Jurkat, Clone E6-1 (cell line): ENCODE results near the gene NBEA.
"Not testable (repeated sequence)": the region's sequence is repeated elsewhere in the genome, so short reads cannot be mapped to it uniquely, and the experiment has no call there.

Source experiments
- DNase-seq: peaks from one replicate; pipeline ENCODE4 v3.0.0-alpha.2; 2011; ENCODE audit warnings: low read depth, low spot score
- H3K4me3 ChIP-seq: 2 replicates; pipeline ENCODE4 v1.5.1; 2011; ENCODE audit warnings: mild to moderate bottlenecking, low read length, control low read depth, moderate library complexity

NBEA gene

DNA sequence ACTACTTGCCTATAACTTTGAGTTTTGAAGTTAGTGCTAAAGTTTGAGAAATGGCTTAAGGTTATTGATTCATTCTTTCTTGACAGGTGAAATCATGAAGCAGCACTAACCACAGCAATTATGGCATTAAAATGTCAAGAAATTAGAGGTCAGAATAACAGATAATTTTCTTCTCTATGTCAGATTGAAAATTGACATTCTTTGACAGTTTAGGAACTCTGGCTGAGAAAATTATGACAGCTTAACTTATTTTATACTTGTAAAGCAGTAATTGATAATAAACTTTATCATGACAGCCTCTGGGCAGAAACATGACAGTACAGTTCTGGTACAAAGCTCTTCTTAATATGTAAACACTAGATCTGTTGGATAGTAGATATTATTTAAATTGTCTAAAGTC, 689.6 kb downstream of the NBEA start:
- H3K4me3 ChIP-seq = no peak overlapping the region
- no peak for DNase-seq

DNA sequence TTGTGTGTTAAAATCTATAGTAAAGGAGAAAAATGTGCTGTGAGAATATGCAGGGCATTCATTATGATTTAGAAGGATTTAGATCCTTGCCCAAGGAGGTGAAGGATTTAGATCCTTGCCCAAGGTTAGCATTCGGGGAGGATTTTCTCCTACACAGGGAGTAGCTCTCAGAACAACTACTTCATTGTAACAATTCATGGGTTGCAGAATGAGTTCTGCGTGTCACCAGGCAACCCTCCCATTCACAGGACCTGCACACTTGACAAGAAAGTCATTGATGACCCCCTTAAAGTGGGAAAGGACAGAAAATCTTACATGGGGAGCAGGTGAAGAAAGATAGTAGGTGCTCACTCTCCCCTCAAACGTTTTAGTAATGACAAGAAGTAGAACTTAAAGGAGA, 701.6 kb downstream of the NBEA start:
- DNase-seq = no peak
- no peak overlapping the region for H3K4me3 ChIP-seq

DNA sequence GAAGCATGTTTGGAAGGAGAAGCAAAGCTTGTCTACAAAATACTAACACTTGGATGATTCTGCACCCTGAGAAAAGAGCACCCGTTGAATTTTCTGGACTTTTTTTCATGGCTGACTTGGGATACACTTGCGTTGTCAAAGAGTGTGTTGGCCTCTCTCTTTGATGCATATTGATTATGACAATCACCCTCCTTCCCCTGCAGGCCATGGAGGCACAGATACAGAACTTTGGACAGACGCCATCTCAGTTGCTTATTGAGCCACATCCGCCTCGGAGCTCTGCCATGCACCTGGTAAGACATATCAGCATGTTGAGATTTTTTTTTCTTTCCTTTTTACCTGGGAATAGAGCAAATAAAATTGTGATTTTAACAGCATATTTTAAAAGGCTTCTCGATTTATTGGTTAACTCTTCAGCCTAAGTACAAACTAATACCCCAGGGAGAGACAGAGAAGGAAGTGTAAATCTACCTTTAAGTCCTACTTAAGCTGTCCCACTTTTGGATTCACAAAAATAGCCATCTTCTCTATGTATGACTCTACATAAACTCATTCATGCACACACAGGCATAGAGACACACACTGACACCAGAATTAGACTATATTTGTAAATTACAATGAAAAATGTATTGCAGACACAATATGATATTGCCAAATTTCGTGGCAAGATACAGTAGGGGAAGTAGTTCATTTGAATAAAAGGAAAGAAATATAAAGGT, 704.1 kb downstream of the NBEA start:
- H3K4me3 ChIP-seq = no peak overlapping the region
- no peak for DNase-seq

DNA sequence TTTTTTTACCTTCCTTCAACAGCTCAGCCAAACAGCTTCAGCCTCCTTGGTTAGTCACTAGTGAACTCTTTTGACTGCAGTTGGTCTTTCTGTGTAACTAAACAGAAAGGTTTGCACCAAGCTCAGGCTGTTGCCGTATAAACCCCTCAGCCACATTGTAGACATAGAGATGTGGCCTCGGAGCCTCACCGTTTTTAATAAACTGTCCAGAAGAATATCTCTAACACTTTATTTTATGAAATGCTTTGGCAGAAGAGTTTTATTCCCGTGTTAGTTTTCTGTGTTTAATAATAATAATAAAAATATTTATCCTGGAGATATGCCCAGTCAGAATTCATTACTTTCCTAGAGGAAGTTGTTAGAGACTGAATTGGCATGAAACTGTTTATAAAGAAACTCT, 706.1 kb downstream of the NBEA start:
- no peak for DNase-seq
- no peak overlapping the region for H3K4me3 ChIP-seq

DNA sequence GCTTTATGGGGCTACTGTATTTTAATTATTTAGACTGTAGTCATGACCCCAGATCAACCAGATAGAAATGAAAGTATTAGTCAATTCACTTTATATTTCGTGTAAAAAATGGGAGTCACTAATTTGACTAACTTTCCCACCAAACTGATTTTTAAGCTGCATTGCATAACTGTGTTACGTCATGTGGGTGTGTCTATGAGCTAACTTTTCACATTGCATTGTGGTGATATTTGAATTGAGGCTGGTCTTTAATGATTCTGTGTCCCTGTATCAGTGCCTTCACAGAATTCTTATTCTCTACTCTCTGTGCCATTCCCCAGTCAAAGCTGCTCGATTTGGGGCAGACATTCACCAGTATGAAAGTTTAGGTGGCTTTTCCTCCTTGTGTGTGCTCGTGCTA, 707.1 kb downstream of the NBEA start:
- no peak for DNase-seq

DNA sequence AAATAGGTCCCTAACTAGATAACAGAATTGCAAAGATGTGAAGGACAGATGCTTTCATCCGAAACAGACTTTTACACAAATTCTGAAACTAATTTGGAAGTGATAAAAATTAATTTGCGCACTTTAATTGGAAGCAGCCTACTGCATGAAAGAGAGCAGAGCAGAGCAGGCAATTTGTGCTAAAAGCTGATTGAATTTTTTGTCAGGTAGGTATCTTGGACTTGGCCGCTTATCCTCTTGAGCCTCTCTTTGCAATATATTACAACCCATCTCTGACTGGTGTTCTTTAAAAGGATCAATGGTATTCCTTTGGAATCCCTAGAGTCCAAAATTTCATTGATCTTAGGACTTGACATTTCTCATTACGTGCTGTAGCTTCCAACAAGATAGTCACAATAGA, 717.7 kb downstream of the NBEA start:
- no peak overlapping the region for H3K4me3 ChIP-seq
- DNase-seq = no peak

More for the DNA sequence above, 707.1 kb downstream of the NBEA start:
- no peak overlapping the region for H3K4me3 ChIP-seq

DNA sequence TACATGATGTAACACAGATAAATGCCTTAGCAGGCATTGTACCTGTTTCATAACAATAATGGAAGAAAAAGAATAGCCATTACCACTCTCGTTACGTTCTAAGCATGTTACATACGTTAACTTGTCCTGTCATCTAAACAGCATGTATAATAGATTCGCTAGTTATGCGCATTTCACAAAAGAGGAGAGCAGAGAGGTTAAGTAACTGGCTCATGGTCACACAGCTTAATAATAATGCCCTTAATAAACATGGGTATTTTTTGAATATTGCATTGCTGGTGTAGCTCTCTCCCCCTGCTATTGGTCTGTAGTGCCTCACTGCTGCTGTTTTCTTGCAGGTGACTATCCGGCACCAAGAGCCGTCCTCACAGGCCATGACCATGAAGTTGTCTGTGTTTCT, 722.7 kb downstream of the NBEA start:
- DNase-seq = no peak
- H3K4me3 ChIP-seq = no peak overlapping the region

DNA sequence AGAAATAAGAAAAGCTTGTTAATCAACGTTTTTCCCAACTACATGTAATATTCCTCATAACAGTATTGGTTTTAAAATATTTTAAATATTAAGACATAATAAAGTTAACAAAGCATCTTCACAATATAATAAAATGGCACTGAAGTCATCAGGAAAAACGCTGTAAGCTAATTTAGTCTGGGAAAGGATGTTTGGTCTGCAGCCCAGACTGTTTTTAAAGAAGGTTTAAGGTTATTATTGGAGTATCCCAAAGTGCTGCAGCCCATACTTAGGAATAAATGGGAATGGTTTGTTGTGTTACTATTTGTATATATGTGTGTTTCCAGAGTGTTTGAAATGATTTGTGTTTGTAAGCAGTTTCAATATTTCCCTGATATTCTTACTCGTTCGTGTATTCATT, 727.3 kb downstream of the NBEA start:
- no peak overlapping the region for H3K4me3 ChIP-seq
- DNase-seq = no peak

DNA sequence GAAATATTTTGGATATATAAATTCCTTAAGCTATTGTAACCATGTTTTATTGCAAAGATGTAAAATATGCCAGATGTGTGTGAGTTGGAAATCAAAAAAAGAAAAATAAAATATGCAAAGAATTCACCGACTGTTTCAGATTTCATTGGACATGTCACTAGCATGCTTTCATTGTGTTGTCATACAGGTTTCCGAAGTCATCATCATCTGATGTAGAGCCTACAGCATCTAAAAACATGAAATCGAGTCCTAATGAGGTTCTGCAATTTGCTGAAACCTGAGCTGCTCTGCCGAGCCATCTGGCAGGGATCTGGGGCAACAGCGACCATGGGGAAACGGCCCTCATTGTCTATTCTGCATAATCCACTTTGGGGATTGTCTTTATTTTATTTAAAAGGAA, 730.5 kb downstream of the NBEA start:
- DNase-seq = no peak
- no peak overlapping the region for H3K4me3 ChIP-seq

DNA sequence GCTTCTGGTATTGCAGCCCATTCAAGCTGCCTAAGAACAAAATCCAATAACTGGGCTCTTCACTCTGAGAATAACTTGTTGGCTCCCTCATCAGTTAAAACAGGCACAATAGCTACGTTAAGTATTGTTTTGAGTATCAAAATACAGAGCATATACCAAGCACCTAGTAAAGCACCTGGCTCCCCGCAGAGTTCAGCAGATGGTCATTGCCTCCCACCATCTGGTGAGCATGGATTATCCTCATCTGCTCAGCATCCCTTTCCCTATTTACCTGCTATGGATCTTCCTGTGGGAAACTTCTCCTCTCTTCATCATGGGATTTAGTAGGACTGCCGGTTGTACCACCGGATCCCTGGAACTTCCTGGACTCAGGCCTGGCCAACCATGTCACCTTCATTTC, 733.6 kb downstream of the NBEA start:
- DNase-seq = no peak
- H3K4me3 ChIP-seq = no peak overlapping the region

DNA sequence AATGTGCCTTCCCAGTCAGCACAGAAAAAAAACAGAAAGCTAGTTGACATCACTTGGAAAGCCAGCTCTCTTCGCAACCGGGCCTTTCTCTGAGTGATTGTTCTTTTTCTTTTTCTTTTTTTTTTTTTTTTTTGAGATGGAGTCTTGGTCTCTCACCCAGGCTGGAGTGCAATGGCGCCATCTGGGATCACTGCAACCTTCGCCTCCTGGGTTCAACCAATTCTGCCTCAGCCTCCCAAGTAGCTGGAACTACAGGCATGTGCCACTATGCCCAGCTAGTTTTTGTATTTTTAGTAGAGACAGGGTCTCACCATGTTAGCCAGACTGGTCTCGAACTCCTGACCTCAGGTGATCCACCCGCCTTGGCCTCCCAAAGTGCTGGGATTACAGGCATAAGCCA, 735.8 kb downstream of the NBEA start:
- DNase-seq, H3K4me3 ChIP-seq: not testable (repeated sequence)

DNA sequence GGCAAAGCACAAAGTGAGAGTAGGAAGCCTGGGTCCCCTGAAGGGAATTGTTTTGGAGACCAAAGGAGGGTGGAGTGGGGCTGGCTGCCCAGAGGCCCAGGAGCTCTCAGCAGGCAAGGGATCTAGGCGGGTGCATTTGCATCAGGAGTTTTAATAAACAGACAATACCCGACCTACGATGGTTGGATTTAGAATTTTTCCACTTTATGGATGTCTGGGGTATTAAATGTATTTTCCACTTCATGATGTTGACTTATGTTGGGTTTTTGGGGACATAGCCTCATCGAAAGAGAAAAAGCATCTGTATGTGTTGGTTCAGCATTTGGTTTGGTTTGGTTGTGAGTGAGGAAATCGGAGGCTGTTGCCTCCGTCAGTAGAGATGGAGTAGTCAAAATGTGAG, 739.6 kb downstream of the NBEA start:
- DNase-seq = no peak
- no peak overlapping the region for H3K4me3 ChIP-seq

DNA sequence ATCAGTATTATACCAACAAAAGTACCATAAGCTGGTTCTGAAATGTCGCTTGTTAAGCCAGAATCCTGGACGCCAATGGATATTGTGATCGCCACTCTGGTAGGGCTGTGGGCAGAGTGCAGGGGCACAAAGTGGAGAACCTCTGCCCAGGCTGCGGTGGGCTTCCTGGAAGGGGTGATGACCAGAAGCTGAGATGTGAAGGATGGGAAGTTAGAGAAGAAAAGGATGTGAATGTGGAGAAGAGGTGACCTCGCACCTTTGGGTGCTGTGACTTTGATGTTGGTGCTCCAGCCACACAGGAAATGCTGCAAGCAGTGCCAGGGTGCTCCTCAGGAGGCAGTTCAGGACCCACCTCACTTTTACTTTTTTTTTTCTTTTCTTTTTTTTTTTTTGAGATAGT, 742.4 kb downstream of the NBEA start:
- no peak overlapping the region for H3K4me3 ChIP-seq
- DNase-seq = no peak

DNA sequence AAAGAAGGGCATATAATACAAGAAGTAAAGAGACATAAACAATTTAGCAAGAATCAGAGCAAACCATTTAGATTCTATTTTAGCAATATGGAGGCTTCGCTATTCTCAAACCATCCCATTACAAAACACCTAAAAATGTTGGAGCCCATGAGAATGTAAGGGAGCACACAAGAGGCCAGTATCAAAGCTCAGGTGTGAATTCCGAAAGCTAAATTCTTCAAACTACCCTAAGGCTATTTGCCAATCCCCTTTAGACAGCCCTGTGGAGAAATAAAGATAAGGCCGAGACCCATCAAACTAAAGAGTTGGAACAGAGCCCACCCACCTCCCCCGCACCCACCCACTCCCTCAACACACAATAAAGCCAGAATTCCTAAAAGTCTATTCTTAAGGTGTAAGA, 745.3 kb downstream of the NBEA start:
- no peak for DNase-seq
- H3K4me3 ChIP-seq = no peak overlapping the region

DNA sequence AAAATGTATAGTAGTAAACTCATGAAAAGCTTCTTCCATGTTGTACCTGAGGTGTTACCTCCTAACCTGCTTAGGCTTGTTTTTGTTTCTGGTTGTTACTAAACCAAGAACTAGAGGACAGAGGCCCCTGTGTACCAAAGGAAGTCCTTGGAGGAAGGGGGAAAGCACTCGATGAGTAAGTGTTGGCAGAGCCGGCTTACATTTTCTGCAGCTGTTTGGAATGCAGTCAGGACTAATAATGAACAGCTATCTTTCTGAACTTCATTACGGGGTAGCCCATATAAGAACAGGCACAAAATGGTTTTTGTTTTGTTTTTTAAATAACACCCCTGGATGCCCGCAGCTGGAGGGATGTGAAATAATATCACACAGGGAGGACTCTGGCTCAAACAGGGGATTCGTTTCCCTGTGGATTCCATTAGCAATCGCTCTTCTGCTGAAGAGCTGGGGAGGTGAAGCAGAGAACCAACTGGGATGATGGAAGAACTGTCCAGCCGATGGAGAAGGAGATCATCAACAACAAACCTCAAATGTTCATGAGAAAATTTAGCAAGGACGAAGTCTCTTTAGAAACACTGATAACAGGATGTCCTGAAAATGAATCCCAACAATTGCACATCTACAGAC, 748.6 kb downstream of the NBEA start:
- H3K4me3 ChIP-seq = no peak overlapping the region
- DNase-seq = no peak

DNA sequence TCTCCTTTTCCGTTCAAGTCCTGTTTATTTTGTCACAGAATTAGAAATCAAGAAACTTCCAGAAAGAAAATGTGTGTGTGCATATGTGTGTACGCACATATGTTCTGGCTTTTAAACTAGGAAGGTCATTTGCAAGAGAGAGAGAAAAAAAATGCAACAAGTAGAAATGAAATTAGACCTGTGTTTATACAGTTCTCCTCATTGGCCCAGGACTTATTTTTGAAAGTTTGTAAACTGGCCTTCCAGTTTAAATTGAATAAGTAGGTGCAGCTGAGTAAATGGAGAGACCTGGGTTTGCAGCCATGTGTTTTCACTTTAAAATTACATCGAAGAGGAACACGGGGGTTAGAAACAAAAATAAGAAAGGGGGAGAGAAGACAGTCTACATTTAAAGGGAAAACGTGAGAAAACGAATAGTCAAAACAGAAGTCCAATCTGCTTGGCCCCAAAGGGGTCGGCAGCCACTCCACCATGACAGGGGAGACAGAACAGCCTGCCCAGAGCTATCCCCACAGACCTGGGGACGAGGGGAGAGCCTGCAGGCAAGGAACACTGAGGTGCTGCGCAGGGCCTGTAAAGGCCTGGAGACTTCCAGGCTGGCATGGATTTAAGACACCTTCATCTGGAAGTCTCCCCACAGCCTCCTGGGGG, 751.2 kb downstream of the NBEA start:
- no peak overlapping the region for H3K4me3 ChIP-seq
- no peak for DNase-seq

DNA sequence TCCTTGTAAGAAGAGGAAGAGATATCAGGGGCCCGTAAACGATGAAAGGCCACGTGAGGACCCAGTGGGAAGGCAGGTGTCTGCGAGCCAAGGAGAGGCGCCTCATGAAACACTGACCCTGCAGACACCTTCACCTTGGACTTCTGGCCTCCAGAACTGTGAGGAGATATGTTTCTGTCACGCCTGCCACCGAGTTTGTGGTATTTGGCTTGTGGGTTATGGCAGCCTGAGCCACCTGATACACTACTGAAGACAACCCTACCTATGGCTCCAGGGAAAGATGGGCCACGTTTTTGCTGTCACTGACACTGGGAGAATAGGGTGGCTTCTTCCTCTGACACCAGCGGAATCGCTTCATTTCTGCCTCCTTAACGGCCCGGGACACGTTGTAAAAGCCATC, 752.0 kb downstream of the NBEA start:
- no peak overlapping the region for H3K4me3 ChIP-seq
- DNase-seq = no peak

DNA sequence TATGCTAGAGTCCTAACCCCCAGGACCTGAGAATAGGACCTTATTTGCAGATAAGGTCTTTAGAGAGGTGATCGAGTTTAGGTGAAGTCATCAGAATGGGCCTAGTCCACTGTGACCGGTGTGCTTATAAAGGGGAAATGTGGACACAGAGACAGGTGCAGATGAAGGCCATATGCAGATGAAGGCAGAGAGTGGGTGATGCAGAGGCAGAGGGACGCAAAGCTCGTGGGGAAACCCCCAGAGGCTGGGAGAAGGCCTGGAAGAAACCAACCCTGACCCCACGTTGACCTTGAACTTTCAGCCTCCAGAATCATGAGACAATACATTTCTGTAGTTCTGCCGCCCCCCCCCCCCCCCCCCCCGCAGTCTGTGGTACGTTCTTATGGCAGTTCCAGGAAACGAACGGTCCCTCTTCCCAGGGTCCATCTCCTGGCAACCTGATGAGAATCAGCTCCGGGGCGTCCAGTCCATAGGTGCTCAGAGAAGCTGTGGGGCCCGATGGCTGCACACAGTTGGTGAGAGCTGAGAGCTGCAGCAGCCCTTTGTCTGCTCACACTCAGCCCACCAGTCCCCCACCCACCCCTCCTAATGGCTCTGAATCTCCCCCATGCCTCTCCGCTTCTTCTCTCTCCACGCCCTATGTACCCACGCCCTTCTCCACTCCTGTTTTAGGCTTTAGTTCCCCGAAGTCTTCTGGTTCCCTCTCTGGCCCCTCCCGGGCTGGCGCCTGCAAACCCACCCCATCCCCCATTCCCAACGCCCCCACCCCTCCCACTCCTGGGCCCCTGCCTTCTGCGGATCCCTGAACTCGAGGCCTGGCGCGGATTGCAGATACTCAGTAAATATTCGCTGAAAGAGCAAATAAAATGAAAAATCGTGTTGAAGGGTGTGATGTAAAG, 752.7 kb downstream of the NBEA start:
- no peak overlapping the region for H3K4me3 ChIP-seq
- DNase-seq = no peak

DNA sequence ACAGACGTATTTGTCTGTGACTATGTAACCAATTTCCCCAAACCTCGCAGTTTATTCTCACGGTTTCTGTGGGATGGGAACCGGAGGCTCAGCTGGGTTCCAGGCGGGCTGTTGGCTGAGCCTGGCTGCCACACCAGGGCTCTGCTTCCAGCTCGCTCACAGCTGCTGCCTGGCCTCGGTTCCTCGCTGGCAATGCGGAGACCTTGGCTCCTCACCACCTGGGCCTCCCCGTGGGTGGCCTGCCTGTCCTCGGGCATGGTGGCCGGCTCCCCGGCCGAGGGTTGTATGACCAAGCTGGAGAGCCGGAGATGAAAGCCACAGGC, 753.3 kb downstream of the NBEA start:
- DNase-seq = no peak
- H3K4me3 ChIP-seq = no peak overlapping the region

DNA sequence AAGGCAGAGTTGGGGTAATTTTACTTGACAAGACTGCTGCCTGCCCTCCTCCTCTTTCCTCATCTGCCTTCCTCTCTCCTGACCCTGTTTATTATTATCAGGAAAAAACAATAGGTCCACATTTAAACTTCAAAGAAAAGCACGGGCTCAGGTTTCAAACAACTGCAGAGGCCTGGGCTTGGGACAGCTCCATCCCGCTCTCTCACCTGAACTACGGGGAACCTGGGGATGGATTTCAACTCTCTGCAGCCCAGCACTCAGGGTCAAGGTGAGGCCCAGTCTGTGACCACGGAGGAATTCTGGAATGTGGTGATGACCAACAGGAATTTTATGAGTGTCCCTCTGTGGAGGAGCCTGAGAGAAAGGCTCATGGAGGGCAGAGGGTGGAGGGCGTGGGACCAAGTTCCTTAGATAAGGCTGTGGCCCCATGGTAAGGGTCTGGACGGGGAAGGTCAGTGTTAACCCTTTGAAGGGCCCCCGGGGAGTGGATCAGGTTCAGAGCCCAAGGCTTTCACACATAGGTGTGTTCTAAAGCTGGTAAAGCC, 755.2 kb downstream of the NBEA start:
- no peak overlapping the region for H3K4me3 ChIP-seq
- no peak for DNase-seq
